HFF-Myc (cell line): ENCODE data around the gene PRSS35.

Experiments used
- DNase-seq: peaks from one replicate; pipeline ENCODE4 v3.0.0-alpha.2; 2011; ENCODE audit warnings: low read depth; ENCODE audit errors: extremely low read depth
- H3K4me3 ChIP-seq: replicated peaks from 2 replicates; pipeline ENCODE4 v1.5.1; 2011; ENCODE audit warnings: low read depth, mild to moderate bottlenecking, control low read depth, low read length
- CTCF ChIP-seq: IDR thresholded peaks from 2 replicates; pipeline ENCODE4 v1.5.1; 2012; ENCODE audit warnings: mild to moderate bottlenecking, low read depth, low read length, control low read depth; ENCODE audit errors: missing control alignments

The PRSS35 gene

GRCh38 chr6:83514866-83515466 is 2.6 kb downstream of the PRSS35 start:
- H3K4me3 ChIP-seq, result no peak overlapping the region
- peak; percentile 79 for TF ChIP-seq CTCF
- peak; percentile 41 for DNase-seq

GRCh38 chr6:83517500-83517899 is 5.2 kb downstream of the PRSS35 start:
- no peak overlapping the region for H3K4me3 ChIP-seq
- no peak for TF ChIP-seq CTCF
- DNase-seq, result no peak

- H3K4me3 ChIP-seq, result no peak overlapping the region
- peak; percentile 48 for TF ChIP-seq CTCF
- peak; percentile 47 for DNase-seq
Observed at GRCh38 chr6:83518816-83519480, 6.6 kb downstream of the PRSS35 start.

GRCh38 chr6:83536034-83536646 is 23.8 kb downstream of the PRSS35 start:
- no peak overlapping the region for H3K4me3 ChIP-seq
- TF ChIP-seq CTCF, result peak; percentile 91
- DNase-seq, result peak; percentile 33

GRCh38 chr6:83536647-83537589 is 24.6 kb downstream of the PRSS35 start:
- no peak for TF ChIP-seq CTCF
- H3K4me3 ChIP-seq, result no peak overlapping the region
- DNase-seq, result no peak

GRCh38 chr6:83539678-83540077 is 27.3 kb downstream of the PRSS35 start:
- no peak for DNase-seq
- no peak for TF ChIP-seq CTCF
- no peak overlapping the region for H3K4me3 ChIP-seq
